WTC11 (cell line): ENCODE results near the gene GRM4. TPM values are rescaled to one million over a fixed set of nuclear protein-coding genes. Genes with fewer than 3 reads are reported as not detected.

Source experiments
- ATAC-seq: fragments of 200-7000 bp; cut with Tn5 transposase; 2 replicates; pipeline ENCODE4 v1.10.0; 2021; ENCODE audit warnings: mild to moderate bottlenecking, moderate library complexity
- CTCF ChIA-PET: fragments of 300-600 bp; sonication (Branson Sonifier 250); formaldehyde crosslinking; loops from one replicate; lab custom pipeline; 2021; ENCODE audit warnings: antibody characterized with exemption; lab: Charles Lee
- POLR2A ChIA-PET: fragments of 350-600 bp; sonication (Branson Sonifier 250); formaldehyde crosslinking; loops from one replicate; lab custom pipeline; 2021; ENCODE audit warnings: antibody characterized with exemption; lab: Charles Lee
- DNase-seq: peaks from one replicate; pipeline ENCODE4 v3.0.0; 2021; ENCODE audit warnings: low spot score
- H3K27ac Mint-ChIP-seq: 2 replicates; pipeline ENCODE4 v1.8.0; 2021; ENCODE audit warnings: mixed read lengths
- H3K27me3 Mint-ChIP-seq: 2 replicates; pipeline ENCODE4 v1.8.0; 2021; ENCODE audit warnings: low read depth, mild to moderate bottlenecking, moderate library complexity, mixed read lengths
- H3K36me3 Mint-ChIP-seq: 2 replicates; pipeline ENCODE4 v1.8.0; 2021; ENCODE audit warnings: mixed read lengths
- H3K4me1 Mint-ChIP-seq: 2 replicates; pipeline ENCODE4 v1.8.0; 2022; ENCODE audit warnings: mixed read lengths
- H3K4me3 Mint-ChIP-seq: 2 replicates; pipeline ENCODE4 v1.8.0; 2021; ENCODE audit warnings: mild to moderate bottlenecking, moderate library complexity, mixed read lengths
- H3K9me3 Mint-ChIP-seq: 2 replicates; pipeline ENCODE4 v1.8.0; 2021; ENCODE audit warnings: mixed read lengths
- ATF1 ChIP-seq: sonication (generic); formaldehyde crosslinking; IDR thresholded peaks from 2 replicates; pipeline ENCODE4 v1.8.1; 2023; ENCODE audit warnings: mild to moderate bottlenecking, moderate library complexity, missing genetic modification reagents
- FOXJ3 ChIP-seq: sonication (generic); formaldehyde crosslinking; IDR thresholded peaks from 2 replicates; pipeline ENCODE4 v1.9.0; 2021; ENCODE audit warnings: missing genetic modification reagents, mild to moderate bottlenecking, borderline replicate concordance
- FOXP1 ChIP-seq: sonication (generic); formaldehyde crosslinking; IDR thresholded peaks from 2 replicates; pipeline ENCODE4 v1.8.0; 2022; ENCODE audit warnings: missing genetic modification reagents, mild to moderate bottlenecking, moderate library complexity, borderline replicate concordance
- GABPB1 ChIP-seq: sonication (generic); formaldehyde crosslinking; IDR thresholded peaks from 2 replicates; pipeline ENCODE4 v1.8.1; 2023; ENCODE audit warnings: mild to moderate bottlenecking, missing genetic modification reagents
- JAZF1 ChIP-seq: fragments of 250-450 bp; sonication (Bioruptor Pico); IDR thresholded peaks from 2 replicates; pipeline ENCODE4 v1.9.0; 2021; ENCODE audit warnings: moderate library complexity, mild to moderate bottlenecking, inconsistent platforms
- MYBL2 ChIP-seq: sonication (generic); formaldehyde crosslinking; IDR thresholded peaks from 2 replicates; pipeline ENCODE4 v1.8.1; 2023; ENCODE audit warnings: mild to moderate bottlenecking, moderate library complexity, missing genetic modification reagents
- NR2C2 ChIP-seq: sonication (generic); formaldehyde crosslinking; IDR thresholded peaks from 2 replicates; pipeline ENCODE4 v1.8.0; 2022; ENCODE audit warnings: mild to moderate bottlenecking, missing genetic modification reagents
- OVOL2 ChIP-seq: fragments of 250-450 bp; sonication (Bioruptor Pico); IDR thresholded peaks from 2 replicates; pipeline ENCODE4 v1.9.0; 2021; ENCODE audit warnings: mild to moderate bottlenecking, borderline replicate concordance
- ZBTB21 ChIP-seq: sonication (generic); formaldehyde crosslinking; IDR thresholded peaks from 2 replicates; pipeline ENCODE4 v1.8.1; 2023; ENCODE audit warnings: mild to moderate bottlenecking, missing genetic modification reagents, borderline replicate concordance
- ZNF219 ChIP-seq: sonication (generic); formaldehyde crosslinking; IDR thresholded peaks from 2 replicates; pipeline ENCODE4 v1.8.0; 2023; ENCODE audit warnings: missing genetic modification reagents, mild to moderate bottlenecking, borderline replicate concordance
- ZNF232 ChIP-seq: sonication (generic); formaldehyde crosslinking; IDR thresholded peaks from 2 replicates; pipeline ENCODE4 v1.8.0; 2022; ENCODE audit warnings: mild to moderate bottlenecking, missing genetic modification reagents
- ZNF416 ChIP-seq: fragments of 250-450 bp; sonication (Bioruptor Pico); IDR thresholded peaks from 2 replicates; pipeline ENCODE4 v1.9.0; 2021; ENCODE audit warnings: mild to moderate bottlenecking, inconsistent platforms
- total RNA-seq: library from RNA; stranded (reverse); gene quantifications from 3 replicates; pipeline ENCODE4 v1.2.3, GENCODE V29; 2021
- TF ChIP-seq, protein P1 (sequence below): fragments of 250-450 bp; sonication (Bioruptor Pico); IDR thresholded peaks from 2 replicates; pipeline ENCODE4 v2.1.2; 2022; ENCODE audit warnings: mild to moderate bottlenecking, moderate library complexity
- TF ChIP-seq, protein P2 (sequence below): sonication (generic); formaldehyde crosslinking; IDR thresholded peaks from 2 replicates; pipeline ENCODE4 v1.8.0; 2023; ENCODE audit warnings: missing genetic modification reagents, mild to moderate bottlenecking, borderline replicate concordance
- TF ChIP-seq, protein P3 (sequence below): sonication (generic); formaldehyde crosslinking; IDR thresholded peaks from 2 replicates; pipeline ENCODE4 v1.8.1; 2022; ENCODE audit warnings: missing genetic modification reagents, borderline replicate concordance
- TF ChIP-seq, protein P4 (sequence below): sonication (generic); formaldehyde crosslinking; IDR thresholded peaks from 2 replicates; pipeline ENCODE4 v1.8.0; 2022; ENCODE audit warnings: mild to moderate bottlenecking, missing genetic modification reagents
- TF ChIP-seq, protein P5 (sequence below): sonication (generic); formaldehyde crosslinking; conservative IDR thresholded peaks from 2 replicates; pipeline ENCODE4 v1.8.1; 2022; ENCODE audit warnings: mild to moderate bottlenecking, missing genetic modification reagents
- TF ChIP-seq, protein P6 (sequence below): sonication (generic); formaldehyde crosslinking; IDR thresholded peaks from 2 replicates; pipeline ENCODE4 v1.8.1; 2022; ENCODE audit warnings: mild to moderate bottlenecking, moderate library complexity, missing genetic modification reagents
- TF ChIP-seq, protein P7 (sequence below): sonication (generic); formaldehyde crosslinking; IDR thresholded peaks from 2 replicates; pipeline ENCODE4 v1.8.1; 2022; ENCODE audit warnings: low read depth, mild to moderate bottlenecking, moderate library complexity, missing genetic modification reagents, borderline replicate concordance

The GRM4 gene
- total RNA-seq, 1 experiment from 2014 or later: 34.5 TPM

DNA sequence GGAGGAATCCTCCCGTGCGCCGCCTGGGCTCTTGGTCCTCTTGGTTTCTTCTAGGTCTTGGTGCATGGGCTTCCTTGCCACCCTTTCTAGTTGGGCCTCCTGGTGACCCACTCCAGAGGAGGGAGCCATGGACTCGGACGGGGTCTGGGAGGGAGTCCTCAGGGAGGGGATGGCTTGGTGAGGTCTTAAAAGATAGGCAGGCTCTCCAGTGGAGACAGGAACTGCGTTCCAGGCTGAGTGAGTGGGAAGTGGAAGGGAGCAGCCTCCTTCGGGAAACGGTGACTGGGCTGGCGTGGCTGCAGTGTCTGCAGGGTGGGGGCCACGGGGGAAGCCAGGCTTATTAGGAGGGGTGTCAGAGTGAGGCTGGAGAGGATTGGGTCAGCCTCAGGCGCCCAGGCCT, 152.8 kb downstream of the GRM4 start:
- CTCF ChIA-PET: interaction anchor here (0.9 to 2.5 kb wide), 6 partner anchors 9 to 222 kb away, joined by 3 to 12 read pairs (median 4); no protein-coding TSS in a partner anchor
- H3K27ac Mint-ChIP-seq: peak overlapping the region; percentile 23; the same call in 1 of the 2 replicates

DNA sequence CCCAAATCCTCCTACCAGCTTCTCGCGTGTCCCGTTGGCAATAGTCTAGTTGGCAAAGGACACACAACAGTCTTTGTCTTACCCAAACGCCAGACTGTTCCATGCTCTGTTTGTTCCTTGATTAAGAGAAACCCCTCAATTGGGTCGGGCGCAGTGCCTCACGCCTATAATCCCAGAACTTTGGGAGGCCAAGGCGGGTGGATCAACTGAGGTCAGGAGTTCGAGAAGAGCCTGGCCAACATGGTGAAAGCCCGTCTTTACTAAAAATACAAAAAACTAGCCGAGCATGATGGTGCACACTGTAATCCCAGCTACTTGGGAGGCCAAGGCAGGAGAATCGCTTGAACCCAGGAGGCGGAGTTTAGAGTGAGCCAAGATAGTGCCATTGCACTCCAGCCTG, 153.7 kb downstream of the GRM4 start:
- ChIA-PET CTCF (interaction anchor here (1.0 to 2.4 kb wide), 4 partner anchors 24 to 35 kb away, joined by 3 to 6 read pairs (median 4); no protein-coding TSS in a partner anchor), POLR2A (interaction anchor here (0.6 kb wide), 1 partner anchor 9 kb away, joined by 3 read pairs; no protein-coding TSS in a partner anchor)
- no peak overlapping the region for H3K4me3 Mint-ChIP-seq
- peaks cover 15% of the 10 kb centered on the region for H3K4me1 Mint-ChIP-seq
- no peak overlapping the region for H3K27ac Mint-ChIP-seq
- DNase-seq (no peak), ATAC-seq (no peak)
- 0 out of 2 replicates have a peak, but pooled peaks cover 2% of the 10 kb centered on the region for H3K36me3 Mint-ChIP-seq
- H3K27me3 Mint-ChIP-seq: peaks cover 70% of the 10 kb centered on the region
- peaks cover 11% of the 10 kb centered on the region for H3K9me3 Mint-ChIP-seq
- TF ChIP-seq ZNF416 (CRISPR knock-in tag) (no peak), MYBL2 (no peak), ZBTB21 (CRISPR knock-in tag) (no peak)
- TF ChIP-seq, protein P1, sequence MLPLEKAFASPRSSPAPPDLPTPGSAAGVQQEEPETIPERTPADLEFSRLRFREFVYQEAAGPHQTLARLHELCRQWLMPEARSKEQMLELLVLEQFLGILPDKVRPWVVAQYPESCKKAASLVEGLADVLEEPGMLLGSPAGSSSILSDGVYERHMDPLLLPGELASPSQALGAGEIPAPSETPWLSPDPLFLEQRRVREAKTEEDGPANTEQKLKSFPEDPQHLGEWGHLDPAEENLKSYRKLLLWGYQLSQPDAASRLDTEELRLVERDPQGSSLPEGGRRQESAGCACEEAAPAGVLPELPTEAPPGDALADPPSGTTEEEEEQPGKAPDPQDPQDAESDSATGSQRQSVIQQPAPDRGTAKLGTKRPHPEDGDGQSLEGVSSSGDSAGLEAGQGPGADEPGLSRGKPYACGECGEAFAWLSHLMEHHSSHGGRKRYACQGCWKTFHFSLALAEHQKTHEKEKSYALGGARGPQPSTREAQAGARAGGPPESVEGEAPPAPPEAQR: no peak
- TF ChIP-seq, protein P2, sequence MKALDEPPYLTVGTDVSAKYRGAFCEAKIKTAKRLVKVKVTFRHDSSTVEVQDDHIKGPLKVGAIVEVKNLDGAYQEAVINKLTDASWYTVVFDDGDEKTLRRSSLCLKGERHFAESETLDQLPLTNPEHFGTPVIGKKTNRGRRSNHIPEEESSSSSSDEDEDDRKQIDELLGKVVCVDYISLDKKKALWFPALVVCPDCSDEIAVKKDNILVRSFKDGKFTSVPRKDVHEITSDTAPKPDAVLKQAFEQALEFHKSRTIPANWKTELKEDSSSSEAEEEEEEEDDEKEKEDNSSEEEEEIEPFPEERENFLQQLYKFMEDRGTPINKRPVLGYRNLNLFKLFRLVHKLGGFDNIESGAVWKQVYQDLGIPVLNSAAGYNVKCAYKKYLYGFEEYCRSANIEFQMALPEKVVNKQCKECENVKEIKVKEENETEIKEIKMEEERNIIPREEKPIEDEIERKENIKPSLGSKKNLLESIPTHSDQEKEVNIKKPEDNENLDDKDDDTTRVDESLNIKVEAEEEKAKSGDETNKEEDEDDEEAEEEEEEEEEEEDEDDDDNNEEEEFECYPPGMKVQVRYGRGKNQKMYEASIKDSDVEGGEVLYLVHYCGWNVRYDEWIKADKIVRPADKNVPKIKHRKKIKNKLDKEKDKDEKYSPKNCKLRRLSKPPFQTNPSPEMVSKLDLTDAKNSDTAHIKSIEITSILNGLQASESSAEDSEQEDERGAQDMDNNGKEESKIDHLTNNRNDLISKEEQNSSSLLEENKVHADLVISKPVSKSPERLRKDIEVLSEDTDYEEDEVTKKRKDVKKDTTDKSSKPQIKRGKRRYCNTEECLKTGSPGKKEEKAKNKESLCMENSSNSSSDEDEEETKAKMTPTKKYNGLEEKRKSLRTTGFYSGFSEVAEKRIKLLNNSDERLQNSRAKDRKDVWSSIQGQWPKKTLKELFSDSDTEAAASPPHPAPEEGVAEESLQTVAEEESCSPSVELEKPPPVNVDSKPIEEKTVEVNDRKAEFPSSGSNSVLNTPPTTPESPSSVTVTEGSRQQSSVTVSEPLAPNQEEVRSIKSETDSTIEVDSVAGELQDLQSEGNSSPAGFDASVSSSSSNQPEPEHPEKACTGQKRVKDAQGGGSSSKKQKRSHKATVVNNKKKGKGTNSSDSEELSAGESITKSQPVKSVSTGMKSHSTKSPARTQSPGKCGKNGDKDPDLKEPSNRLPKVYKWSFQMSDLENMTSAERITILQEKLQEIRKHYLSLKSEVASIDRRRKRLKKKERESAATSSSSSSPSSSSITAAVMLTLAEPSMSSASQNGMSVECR (CRISPR knock-in tag): no peak
- TF ChIP-seq, protein P3, sequence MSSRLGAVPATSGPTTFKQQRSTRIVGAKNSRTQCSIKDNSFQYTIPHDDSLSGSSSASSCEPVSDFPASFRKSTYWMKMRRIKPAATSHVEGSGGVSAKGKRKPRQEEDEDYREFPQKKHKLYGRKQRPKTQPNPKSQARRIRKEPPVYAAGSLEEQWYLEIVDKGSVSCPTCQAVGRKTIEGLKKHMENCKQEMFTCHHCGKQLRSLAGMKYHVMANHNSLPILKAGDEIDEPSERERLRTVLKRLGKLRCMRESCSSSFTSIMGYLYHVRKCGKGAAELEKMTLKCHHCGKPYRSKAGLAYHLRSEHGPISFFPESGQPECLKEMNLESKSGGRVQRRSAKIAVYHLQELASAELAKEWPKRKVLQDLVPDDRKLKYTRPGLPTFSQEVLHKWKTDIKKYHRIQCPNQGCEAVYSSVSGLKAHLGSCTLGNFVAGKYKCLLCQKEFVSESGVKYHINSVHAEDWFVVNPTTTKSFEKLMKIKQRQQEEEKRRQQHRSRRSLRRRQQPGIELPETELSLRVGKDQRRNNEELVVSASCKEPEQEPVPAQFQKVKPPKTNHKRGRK (CRISPR knock-in tag): no peak

More for the DNA sequence above, 152.8 kb downstream of the GRM4 start:
- H3K4me3 Mint-ChIP-seq: no peak overlapping the region
- ATAC-seq: no peak
- H3K27me3 Mint-ChIP-seq: peaks cover 75% of the 10 kb centered on the region
- TF ChIP-seq ZNF232 (CRISPR knock-in tag) (no peak), FOXJ3 (CRISPR knock-in tag) (no peak), OVOL2 (CRISPR knock-in tag) (no peak), FOXP1 (CRISPR knock-in tag) (no peak), JAZF1 (CRISPR knock-in tag) (no peak), NR2C2 (CRISPR knock-in tag) (no peak), GABPB1 (CRISPR knock-in tag) (no peak), ATF1 (no peak), ZNF219 (no peak)
- TF ChIP-seq, protein P4, sequence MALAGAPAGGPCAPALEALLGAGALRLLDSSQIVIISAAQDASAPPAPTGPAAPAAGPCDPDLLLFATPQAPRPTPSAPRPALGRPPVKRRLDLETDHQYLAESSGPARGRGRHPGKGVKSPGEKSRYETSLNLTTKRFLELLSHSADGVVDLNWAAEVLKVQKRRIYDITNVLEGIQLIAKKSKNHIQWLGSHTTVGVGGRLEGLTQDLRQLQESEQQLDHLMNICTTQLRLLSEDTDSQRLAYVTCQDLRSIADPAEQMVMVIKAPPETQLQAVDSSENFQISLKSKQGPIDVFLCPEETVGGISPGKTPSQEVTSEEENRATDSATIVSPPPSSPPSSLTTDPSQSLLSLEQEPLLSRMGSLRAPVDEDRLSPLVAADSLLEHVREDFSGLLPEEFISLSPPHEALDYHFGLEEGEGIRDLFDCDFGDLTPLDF: no peak
- TF ChIP-seq, protein P5, sequence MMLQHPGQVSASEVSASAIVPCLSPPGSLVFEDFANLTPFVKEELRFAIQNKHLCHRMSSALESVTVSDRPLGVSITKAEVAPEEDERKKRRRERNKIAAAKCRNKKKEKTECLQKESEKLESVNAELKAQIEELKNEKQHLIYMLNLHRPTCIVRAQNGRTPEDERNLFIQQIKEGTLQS: no peak
- TF ChIP-seq, protein P6, sequence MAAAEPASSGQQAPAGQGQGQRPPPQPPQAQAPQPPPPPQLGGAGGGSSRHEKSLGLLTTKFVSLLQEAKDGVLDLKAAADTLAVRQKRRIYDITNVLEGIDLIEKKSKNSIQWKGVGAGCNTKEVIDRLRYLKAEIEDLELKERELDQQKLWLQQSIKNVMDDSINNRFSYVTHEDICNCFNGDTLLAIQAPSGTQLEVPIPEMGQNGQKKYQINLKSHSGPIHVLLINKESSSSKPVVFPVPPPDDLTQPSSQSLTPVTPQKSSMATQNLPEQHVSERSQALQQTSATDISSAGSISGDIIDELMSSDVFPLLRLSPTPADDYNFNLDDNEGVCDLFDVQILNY (CRISPR knock-in tag): no peak
- TF ChIP-seq, protein P2 (CRISPR knock-in tag): no peak
- TF ChIP-seq, protein P7, sequence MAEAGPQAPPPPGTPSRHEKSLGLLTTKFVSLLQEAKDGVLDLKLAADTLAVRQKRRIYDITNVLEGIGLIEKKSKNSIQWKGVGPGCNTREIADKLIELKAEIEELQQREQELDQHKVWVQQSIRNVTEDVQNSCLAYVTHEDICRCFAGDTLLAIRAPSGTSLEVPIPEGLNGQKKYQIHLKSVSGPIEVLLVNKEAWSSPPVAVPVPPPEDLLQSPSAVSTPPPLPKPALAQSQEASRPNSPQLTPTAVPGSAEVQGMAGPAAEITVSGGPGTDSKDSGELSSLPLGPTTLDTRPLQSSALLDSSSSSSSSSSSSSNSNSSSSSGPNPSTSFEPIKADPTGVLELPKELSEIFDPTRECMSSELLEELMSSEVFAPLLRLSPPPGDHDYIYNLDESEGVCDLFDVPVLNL (CRISPR knock-in tag): no peak
- peaks cover 17% of the 10 kb centered on the region for H3K9me3 Mint-ChIP-seq
- DNase-seq: no peak
- POLR2A ChIA-PET: interaction anchor here (0.6 kb wide), 1 partner anchor 10 kb away, joined by 3 read pairs; no protein-coding TSS in a partner anchor
- H3K4me1 Mint-ChIP-seq: peaks cover 15% of the 10 kb centered on the region
- H3K36me3 Mint-ChIP-seq: no peaks in the 10 kb centered on the region
